HCEC 1CT (cell line): ENCODE data around the gene SH3RF3.
A peak's percentile ranks its signal among the peaks of the same experiment; 100 is the strongest.

Experiments used
- DNase-seq: peaks from one replicate; pipeline ENCODE4 v3.0.0-alpha.2; 2017

SH3RF3 gene

DNA sequence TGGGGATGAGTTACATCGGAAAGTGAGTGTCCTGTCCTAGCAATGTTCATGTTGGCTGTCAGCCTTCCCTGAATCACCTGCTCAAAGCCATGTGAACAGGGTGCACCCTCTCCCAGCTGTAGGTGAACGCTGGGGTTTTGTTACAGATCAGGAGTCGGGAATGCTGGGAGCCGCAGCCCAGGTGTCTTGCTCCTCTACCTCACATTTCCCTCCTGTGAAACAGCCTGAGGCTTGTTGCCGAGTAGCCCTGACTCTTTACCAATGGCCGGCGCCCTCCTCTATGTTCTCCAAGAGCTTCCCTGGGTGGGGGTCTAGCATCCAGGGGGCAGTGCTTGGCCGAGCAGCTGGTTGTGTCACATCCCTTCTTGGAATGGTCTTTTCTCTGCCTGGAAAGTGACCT is 164.7 kb downstream of the SH3RF3 start:
- no peak for DNase-seq

- DNase-seq, result no peak
Observed at GRCh38 chr2:109294523-109294922, 165.5 kb downstream of the SH3RF3 start.

DNA sequence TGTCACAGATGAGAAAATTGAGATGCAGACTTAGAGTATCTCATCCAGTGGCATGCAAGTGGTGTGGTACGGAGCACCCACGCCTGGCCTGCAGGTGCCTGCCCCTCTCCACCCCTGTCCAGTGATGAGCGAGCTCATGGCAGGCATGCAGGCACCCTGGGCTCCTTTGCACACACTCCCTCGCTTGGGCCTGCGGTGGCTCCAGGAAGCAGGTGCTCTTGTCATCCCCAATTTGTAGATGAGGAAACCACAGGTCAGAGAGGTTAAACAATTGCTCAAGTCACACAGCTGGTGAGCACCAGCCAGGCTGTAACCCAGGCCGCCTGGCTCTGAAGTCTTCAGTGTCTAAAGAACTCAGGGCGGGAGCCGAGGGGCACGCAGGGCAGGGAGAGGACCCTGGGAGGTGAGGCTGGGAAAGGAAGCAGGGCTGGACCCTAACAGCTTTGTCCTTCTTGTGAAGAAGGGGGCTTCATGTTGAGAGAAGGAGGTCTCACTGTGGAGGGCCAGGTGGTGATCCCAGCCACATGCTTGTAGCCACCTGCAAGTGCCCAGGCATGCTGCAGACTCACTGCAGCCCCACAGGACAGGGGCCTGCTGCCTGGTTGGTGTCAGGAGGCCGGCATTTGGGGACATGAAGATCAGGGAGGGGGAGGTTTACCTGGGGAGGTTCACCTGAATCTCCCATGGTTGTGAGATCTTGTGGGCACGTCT is 166.2 kb downstream of the SH3RF3 start:
- DNase-seq, result no peak

DNA sequence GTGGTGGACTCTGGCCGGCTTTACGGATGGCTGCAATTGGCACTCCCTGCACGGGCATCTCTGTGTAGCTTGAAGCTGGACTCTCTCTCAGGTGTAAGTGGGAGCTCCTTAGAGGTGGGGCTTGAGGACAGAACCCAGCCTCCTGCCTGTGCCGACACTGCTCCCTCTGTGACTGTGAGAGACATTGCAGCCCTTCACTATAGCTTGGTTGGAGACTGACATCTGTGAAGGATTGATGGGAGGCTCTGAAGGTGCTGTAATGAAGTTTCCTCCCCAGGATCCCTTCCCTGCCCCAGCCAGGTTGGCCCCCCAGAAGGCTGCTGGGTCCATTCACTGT is 166.7 kb downstream of the SH3RF3 start:
- no peak for DNase-seq

DNA sequence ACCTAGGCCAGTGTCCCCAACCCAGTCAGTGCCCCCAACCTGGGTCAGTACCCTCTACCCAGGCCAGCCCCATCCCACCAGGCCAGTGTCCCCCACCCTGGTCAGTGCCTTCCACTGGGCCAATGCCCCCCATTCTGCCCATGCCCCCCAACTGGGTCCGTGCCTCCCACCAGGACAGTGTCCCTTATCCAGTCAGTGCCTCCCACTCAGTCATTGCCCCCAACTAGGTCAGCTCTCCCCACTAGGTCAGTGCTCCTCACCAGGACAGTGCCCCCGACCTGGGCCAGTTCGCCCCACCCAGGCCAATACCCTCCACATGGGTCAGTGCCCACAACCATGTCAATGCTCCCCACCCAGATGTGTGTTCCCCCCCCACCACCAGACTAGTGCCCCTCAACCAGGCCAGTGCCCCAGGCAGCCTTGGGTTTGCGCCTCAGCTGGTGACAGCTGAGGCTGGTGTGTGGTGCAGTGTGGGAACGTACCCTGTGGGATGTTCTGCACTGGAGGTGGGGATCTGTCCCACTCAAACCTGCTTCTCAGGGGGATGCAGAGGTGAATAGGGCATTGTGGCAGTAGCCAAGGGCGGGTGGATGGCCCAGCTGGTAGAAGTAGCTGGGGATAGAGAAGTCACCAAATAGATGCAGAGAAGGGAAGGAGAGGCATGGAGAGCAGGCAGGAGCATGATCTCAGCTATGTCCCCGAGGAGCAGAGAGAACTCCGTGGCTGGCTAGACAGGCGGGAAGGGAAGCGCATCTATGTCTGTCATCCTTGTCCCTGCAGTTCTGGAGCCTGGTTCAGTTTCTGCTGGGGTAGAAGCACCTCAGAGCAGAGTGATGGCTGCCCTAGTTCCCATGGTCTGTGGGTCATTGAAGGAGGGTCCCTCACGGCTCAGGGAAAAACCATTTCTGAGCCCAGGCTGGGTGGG is 168.8 kb downstream of the SH3RF3 start:
- DNase-seq, result no peak

- DNase-seq, result no peak
Observed at GRCh38 chr2:109298851-109299250, 169.8 kb downstream of the SH3RF3 start.

DNA sequence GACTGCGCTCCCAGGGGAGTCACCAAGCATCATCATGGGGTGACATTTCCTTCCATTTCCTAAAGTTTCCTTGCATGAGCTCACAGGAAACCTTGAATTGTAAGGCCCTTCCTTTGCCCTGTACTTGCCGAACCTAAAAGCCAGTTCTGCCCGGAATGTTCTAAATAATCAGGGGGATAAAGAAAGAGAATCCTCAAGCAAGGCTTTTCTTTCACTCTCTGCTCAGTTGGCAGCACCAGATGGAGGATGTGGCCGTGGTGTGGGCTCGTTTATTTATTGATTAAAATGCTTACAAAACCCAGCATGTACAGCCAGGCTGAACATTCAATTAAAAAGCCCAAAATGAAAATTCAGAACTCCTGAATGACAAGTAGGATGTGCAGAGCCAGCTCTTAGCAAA is 170.5 kb downstream of the SH3RF3 start:
- DNase-seq, result no peak

DNA sequence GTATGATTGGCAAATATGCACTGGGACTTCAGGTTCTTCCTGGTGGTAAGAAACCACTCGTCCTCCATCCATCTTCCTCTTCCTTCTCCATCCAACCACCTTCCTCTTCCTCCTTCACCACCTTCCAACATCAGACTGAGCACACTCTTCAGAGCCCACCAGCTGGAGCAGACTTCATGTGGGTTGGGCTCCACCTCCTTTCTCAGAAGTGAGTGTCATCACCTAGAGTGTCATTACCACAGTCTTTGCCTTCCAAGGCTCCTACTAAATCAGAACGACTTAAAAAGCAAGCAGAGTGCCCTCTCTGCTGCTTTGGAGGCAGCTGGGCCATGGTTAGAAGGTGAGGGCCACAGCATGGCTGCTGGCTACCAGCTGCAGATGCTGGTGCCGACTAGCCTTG is 171.6 kb downstream of the SH3RF3 start:
- no peak for DNase-seq

- DNase-seq, result no peak
Observed at GRCh38 chr2:109301746-109302145, 172.7 kb downstream of the SH3RF3 start.

DNA sequence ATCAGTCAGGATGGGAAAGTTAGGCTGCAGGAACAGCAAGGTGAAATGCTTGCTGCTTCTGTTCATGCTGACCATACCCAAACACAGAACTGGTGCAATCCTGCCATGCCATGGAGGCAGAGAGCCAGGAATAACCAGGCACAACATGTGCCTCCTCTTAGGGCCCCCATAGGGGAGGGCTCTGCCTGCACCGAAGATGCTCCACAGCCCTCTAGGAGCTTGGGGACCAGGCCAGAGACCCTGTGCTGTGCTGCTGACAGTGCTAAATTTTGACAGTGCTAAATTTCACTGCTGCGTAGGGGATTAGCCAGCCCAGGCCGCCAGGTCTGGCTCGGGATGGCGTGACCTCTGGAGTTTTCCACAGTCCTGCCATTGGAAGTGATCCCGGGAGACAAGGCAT is 173.3 kb downstream of the SH3RF3 start:
- DNase-seq, result no peak

- no peak for DNase-seq
Observed at GRCh38 chr2:109304242-109304641, 175.2 kb downstream of the SH3RF3 start.

DNA sequence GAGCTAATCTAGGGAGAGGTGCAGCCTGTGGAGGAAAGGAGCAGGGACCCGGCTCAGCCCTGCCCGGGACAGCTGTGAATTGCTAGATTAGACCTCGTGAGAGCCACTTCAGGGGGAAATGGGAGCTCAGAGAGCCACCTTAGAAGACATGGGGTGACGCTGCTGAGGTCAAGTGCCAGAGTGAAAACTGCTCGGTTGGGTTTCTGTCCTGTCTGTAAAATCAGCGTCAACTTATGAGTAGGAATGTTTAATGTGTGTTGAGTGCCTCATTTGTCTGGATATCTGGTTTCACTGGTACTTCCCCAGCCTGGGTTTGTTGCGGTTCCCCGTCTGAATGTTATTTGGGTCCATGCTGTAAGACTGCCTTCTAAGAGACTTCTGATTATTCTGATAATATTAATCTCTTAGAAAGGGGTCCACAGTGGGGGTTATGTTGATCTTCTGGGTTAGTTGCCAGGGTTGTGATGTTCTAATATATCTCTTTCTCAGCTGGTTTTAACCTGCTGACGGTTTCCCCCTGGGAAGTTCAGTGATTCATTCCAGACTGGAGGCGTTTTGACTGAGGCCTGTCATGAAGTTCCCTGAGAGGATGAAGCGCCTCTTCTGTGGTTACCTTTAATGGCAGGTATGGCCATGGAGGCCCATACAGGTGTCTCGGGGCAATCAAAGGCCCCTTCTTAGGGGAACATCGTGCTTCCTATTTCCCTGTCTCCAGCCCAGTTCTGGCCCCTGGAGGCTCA is 175.9 kb downstream of the SH3RF3 start:
- DNase-seq, result no peak

DNA sequence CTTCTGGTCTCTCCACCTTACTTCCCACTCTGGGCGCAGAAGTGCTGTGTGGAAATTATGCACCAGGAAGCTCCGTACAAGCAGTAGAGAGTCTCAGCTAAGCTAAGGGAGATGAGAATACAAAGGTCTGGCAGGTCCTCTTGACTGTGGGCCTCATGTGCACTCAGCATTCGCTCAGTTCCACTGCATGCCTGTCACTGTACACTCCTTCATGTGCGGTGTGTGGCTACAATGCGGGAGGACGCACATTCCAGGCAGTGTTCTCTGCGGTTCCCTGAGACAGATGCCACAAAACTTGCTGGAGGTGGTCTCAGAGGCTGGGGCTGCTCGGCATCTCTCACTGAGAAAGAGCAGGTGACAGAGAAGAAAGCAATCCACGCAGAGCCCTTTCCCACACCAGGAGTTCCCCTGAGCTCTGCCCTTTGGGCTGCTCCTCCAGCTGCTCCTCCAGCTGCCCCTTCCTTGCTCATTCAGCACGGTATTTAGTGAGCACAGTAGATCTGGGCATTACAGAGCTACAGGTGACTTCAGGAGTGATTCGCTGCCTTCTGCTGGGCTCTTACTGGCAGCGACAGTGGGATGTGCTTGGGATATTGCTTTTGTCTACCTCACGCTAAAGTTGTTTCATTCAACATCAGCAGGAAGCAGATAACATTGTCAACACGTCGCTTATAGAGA is 176.6 kb downstream of the SH3RF3 start:
- DNase-seq, result no peak

- no peak for DNase-seq
Observed at GRCh38 chr2:109306190-109306589, 177.2 kb downstream of the SH3RF3 start.

GRCh38 chr2:109311771-109312170 is 182.8 kb downstream of the SH3RF3 start:
- DNase-seq, result no peak

GRCh38 chr2:109312902-109313301 is 183.9 kb downstream of the SH3RF3 start:
- no peak for DNase-seq

DNA sequence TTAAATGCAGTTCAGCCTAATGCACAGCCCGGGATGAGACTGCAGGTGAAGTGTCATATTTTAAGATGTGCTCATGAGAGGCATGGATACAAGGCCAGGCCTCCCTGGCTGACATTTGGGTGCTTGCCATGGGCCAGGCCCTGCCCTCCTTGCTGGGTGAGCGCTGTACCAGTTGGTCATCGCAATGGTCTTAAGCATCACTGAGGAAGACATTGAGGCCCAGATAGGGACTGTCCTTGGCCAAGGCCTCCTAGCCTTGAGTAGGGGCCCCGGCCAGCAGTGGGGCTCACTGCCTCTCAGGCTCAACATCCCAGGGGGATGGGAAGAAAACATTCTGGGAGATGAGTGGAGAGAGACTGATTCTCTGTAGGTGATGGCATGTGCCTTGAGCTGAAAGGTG is 184.3 kb downstream of the SH3RF3 start:
- DNase-seq, result no peak

DNA sequence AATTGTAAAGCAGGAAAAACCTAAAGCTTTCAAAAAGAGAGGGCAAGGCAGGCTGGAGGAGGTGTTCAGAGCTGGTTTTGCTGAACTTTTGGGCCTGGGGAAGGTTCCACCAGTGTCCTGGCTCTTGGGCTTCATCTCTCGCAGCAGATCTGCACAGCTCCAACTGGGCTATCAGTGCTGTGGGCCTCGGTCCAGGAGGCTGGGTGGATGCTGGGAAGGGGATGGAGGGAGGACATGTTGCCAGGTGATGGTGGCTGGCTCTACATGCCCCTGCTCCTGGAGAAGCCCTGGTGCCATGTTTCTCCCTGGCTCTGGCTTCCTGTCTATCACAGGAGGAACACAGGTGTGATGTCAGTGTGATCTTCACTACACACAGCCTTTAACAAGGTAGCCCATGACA is 187.1 kb downstream of the SH3RF3 start:
- no peak for DNase-seq

DNA sequence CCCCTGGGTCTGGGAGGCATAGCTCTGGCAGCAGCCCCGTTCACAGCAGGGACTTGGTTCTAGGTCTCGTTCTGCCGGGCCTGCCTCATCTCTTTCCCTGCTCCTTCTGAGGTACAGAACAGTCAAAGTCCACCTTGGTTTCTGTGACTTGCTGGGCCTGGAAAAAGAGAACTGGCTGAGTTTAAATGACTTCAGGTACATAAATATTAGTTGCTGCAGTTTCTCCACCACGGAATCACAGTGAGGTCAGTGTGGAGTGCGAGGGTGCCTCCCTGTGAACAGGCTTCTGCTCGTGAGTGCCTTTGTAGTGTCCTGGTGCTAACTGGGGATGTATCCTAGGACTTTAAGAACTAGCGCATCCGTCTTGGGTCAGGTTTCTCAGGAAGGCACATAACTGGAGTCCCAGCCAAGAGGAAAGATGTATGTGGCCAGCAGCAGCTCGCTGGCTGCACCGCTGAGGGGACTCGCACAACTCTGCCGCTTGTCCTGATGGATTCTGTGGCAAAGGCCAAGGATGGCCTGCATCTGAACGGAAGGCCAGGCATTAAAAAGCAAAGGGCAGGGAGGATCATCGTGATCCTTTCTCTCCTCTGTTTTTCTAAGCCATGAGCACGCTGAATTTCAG is 188.6 kb downstream of the SH3RF3 start:
- peak; percentile 20 for DNase-seq

DNA sequence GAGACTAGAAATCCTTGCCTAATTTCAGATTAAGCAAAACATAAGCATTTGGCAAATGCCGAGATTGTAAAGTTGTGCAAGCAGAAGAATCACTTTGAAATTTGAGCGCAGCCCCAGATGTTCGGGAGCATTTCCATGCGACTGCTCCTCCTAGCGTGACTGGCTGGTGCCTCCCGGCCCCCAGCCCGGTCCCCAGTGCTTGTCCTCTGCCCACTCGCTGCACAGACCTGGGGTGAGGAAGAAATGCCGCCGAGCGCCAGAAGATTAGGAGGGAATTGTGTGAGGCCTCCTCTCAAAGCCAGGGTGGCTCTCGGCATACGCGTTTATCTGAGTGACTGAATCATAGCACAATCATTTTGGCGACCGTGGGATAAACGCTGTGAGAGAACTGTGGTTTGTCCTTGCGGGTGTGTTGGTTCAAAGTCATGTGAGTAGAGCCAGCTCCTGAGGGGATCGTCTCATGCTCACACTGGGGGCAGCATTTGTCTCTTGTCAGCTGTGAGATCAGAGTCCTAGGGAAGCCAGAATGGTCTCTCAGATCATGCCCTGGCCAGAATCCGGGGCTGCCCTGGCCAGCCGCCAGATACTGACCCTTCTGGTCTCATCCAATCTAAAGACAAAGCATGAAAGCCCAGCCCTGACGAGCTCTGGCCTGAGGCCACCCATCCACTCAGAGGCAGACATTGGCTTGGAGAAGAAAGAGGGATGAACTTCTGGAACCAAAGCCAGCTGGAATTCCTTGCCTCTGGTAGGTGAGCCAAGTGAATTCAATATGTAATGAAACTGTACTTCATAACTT is 189.3 kb downstream of the SH3RF3 start:
- DNase-seq, result peak; percentile 91

- DNase-seq, result no peak
Observed at GRCh38 chr2:109318949-109319342, 189.9 kb downstream of the SH3RF3 start.
